Urothelium cell line (cell line): Measurements from ENCODE around the gene SLC66A2.

Source experiments
- DNase-seq: peaks from one replicate; pipeline ENCODE4 v3.0.0; 2011; ENCODE audit warnings: low spot score, mixed read lengths
- FAIRE-seq: peaks from 2 replicates; lab custom pipeline; 2011; peaks lifted over from hg19 to GRCh38; lab: Jason Lieb, UNC

Gene SLC66A2

GRCh38 chr18:79938196-79938595 lies 13.3 kb downstream of the SLC66A2 start:
- FAIRE-seq (no peak), DNase-seq (no peak)

GRCh38 chr18:79937103-79937860 lies 14.2 kb downstream of the SLC66A2 start:
- DNase-seq (no peak), FAIRE-seq (no peak)

GRCh38 chr18:79936641-79937040 lies 14.8 kb downstream of the SLC66A2 start:
- DNase-seq (no peak), FAIRE-seq (no peak)

- DNase-seq (no peak), FAIRE-seq (no peak)
Measured at GRCh38 chr18:79935925-79936324, 15.5 kb downstream of the SLC66A2 start.

- DNase-seq = no peak
- FAIRE-seq = no peak
Measured at GRCh38 chr18:79935499-79935898, 16.0 kb downstream of the SLC66A2 start.

- DNase-seq = no peak
- peak; percentile 9 for FAIRE-seq
Measured at GRCh38 chr18:79935098-79935480, 16.4 kb downstream of the SLC66A2 start.

- FAIRE-seq (no peak), DNase-seq (no peak)
Measured at GRCh38 chr18:79934311-79935097, 16.9 kb downstream of the SLC66A2 start.

- no peak for FAIRE-seq
- DNase-seq = no peak
Measured at GRCh38 chr18:79933765-79934164, 17.7 kb downstream of the SLC66A2 start.

GRCh38 chr18:79932907-79933306 lies 18.5 kb downstream of the SLC66A2 start:
- no peak for FAIRE-seq
- DNase-seq = no peak

GRCh38 chr18:79931475-79931874 lies 20.0 kb downstream of the SLC66A2 start:
- FAIRE-seq = no peak

GRCh38 chr18:79930020-79930642 lies 21.3 kb downstream of the SLC66A2 start:
- DNase-seq (no peak), FAIRE-seq (no peak)

More at GRCh38 chr18:79931475-79931874, 20.0 kb downstream of the SLC66A2 start:
- no peak for DNase-seq

GRCh38 chr18:79928563-79928960 lies 22.9 kb downstream of the SLC66A2 start:
- DNase-seq = no peak
- no peak for FAIRE-seq

- FAIRE-seq (no peak), DNase-seq (no peak)
Measured at GRCh38 chr18:79927607-79928562, 23.6 kb downstream of the SLC66A2 start.

- DNase-seq = no peak
- FAIRE-seq = no peak
Measured at GRCh38 chr18:79926715-79927606, 24.5 kb downstream of the SLC66A2 start.

- DNase-seq = no peak
- FAIRE-seq = no peak
Measured at GRCh38 chr18:79926306-79926705, 25.1 kb downstream of the SLC66A2 start.

- FAIRE-seq = no peak
Measured at GRCh38 chr18:79924814-79925731, 26.4 kb downstream of the SLC66A2 start.

GRCh38 chr18:79923896-79924585 lies 27.4 kb downstream of the SLC66A2 start:
- FAIRE-seq = no peak

More at GRCh38 chr18:79924814-79925731, 26.4 kb downstream of the SLC66A2 start:
- DNase-seq = no peak

GRCh38 chr18:79922971-79923411 lies 28.5 kb downstream of the SLC66A2 start:
- FAIRE-seq = no peak
- no peak for DNase-seq

More at GRCh38 chr18:79923896-79924585, 27.4 kb downstream of the SLC66A2 start:
- no peak for DNase-seq
